HEK293T (cell line): Measurements from ENCODE around the gene LGALS7.

ENCODE experiments used
- ARNT ChIP-seq: fragments of 450-650 bp; IDR thresholded peaks from 2 replicates; pipeline ENCODE4 v1.6.1; 2017; ENCODE audit warnings: mild to moderate bottlenecking
- BHLHE40 ChIP-seq: fragments of 450-650 bp; IDR thresholded peaks from 2 replicates; pipeline ENCODE4 v1.6.1; 2016; ENCODE audit warnings: mild to moderate bottlenecking, moderate library complexity, borderline replicate concordance
- CTBP1 ChIP-seq: fragments of 450-650 bp; IDR thresholded peaks from 2 replicates; pipeline ENCODE4 v1.6.1; 2016; ENCODE audit warnings: borderline replicate concordance
- ELF4 ChIP-seq: fragments of 450-650 bp; IDR thresholded peaks from 2 replicates; pipeline ENCODE4 v1.6.1; 2017; ENCODE audit warnings: antibody characterized with exemption
- FOXM1 ChIP-seq: fragments of 450-650 bp; IDR thresholded peaks from 2 replicates; pipeline ENCODE4 v1.6.1; 2017; ENCODE audit warnings: mild to moderate bottlenecking, borderline replicate concordance
- HDGF ChIP-seq: fragments of 450-650 bp; IDR thresholded peaks from 2 replicates; pipeline ENCODE4 v1.6.1; 2017; ENCODE audit warnings: antibody characterized with exemption, borderline replicate concordance

DNA sequence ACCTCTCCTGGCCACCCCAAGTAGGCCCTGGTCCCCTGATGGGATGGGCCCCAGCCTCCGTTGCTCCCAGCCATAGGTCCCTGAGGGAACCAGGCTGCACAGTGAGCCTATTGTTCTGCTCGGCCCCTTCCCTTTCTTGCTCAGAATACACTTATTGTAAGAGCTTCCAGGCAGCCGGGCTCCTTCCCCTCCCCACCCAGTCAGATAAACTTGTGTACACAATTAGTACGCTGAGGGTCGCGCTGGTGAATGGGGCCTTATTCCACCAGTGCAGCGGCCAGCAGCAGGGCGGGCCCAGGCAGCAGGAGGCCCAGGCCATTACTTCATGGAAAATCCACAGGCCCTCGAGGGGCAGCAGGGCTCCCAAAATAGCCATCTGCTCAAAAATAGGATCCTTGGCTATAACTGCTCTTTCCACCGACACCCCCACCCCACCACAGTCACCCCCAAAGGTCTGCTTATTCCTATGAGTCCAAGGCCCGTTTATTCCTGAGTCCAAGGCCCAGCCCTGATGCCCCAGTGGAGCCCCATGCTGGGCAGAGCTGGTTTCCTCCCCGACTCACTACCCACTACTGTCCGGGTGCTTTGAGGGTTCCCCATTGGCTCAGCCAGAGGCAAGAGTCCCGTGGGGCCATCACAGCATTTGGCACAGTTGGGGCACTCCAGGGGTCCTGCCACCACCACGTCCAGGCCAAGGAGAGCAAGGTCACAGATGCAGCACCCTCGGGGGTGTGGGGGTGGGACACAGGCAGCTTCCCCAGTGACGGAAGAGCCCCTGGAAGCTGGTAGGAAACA, 51.1 kb downstream of the LGALS7 start:
- TF ChIP-seq HDGF (no peak), CTBP1 (no peak), BHLHE40 (no peak), FOXM1 (no peak), ELF4 (no peak), ARNT (no peak)
